ENCODE data around the gene FAM193A. TPM values are rescaled to one million over a fixed set of nuclear protein-coding genes. Genes with fewer than 3 reads are reported as not detected.

Gene FAM193A
- total and polyA plus RNA-seq, 2 donors (not counting 1 experiment from before 2014, with no cell fraction given) = 16.0 to 62.7 TPM

GRCh38 chr4:2637956-2638552, 101.6 kb downstream of the FAM193A start:
- no peaks in the 10 kb centered on the region for H3K9me3 Mint-ChIP-seq (ENCODE audit: insufficient read depth)
- no peak overlapping the region for H3K4me3 ChIP-seq (ENCODE audit: control extremely low read depth in 1 of 5, extremely low read depth in 1 of 5, insufficient read depth in 1 of 5, low read depth in 2 of 5, low read length in 4 of 5)
- no peaks in the 10 kb centered on the region for H3K27me3 Mint-ChIP-seq
- 96% methylated on average over 9 of the region's 9 CpGs for WGBS (ENCODE audit: insufficient coverage)
- H3K4me3 Mint-ChIP-seq = no peak overlapping the region
- H3K27me3 ChIP-seq (replicated peaks in 1 of 4; ENCODE audit: control extremely low read depth in 1 of 4, control insufficient read depth in 3 of 4, insufficient read depth in 4 of 4, low read length in 3 of 4) = no peaks in the 10 kb centered on the region
- peaks cover 6 to 55% of the 10 kb centered on the region in 2 experiments for H3K36me3 ChIP-seq (replicated peaks in 1 of 2; ENCODE audit: control extremely low read depth in 1 of 2, control insufficient read depth in 1 of 2, extremely low read depth in 1 of 2, insufficient read depth in 2 of 2, low read length in 1 of 2)
- no peak for TF ChIP-seq EZH2 (IDR thresholded peaks at IDR 0.05; ENCODE audit: borderline replicate concordance, insufficient read depth, low read depth, low read length, poor library complexity, severe bottlenecking)
- no peak for TF ChIP-seq CTCF (IDR thresholded peaks at IDR 0.05)
- intact Hi-C loops (cut with micrococcal nuclease) = no loop called here
- H3K4me1 ChIP-seq (ENCODE audit: control insufficient read depth in 2 of 2, insufficient read depth in 2 of 2, low read length in 2 of 2) = no peaks in the 10 kb centered on the region
- POLR2A ChIA-PET = no interaction called here
- DNase-seq = no peak
- H3K9ac ChIP-seq (ENCODE audit: low read length) = no peak overlapping the region
- no peaks in the 10 kb centered on the region for H3K4me1 Mint-ChIP-seq
- H3K27ac Mint-ChIP-seq = no peak overlapping the region
- ATAC-seq (ENCODE audit: low read depth) = no peak
- no peak overlapping the region for H3K4me2 ChIP-seq (replicated peaks; ENCODE audit: low read depth, low read length, poor library complexity, severe bottlenecking)
- H4K20me1 ChIP-seq (ENCODE audit: control insufficient read depth, insufficient read depth, low read length, poor library complexity, severe bottlenecking) = no peaks in the 10 kb centered on the region
- CTCF ChIA-PET = interaction anchor here (0.6 kb wide), 1 partner anchor 28 kb away, joined by 3 read pairs; no protein-coding TSS in a partner anchor
- no peak overlapping the region for H3K27ac ChIP-seq (ENCODE audit: low read length in 2 of 2)
- no peak overlapping the region for H2AFZ ChIP-seq (ENCODE audit: insufficient read depth, low read depth, low read length, poor library complexity, severe bottlenecking)
- H3K9me3 ChIP-seq (ENCODE audit: control extremely low read depth in 1 of 3, control insufficient read depth in 2 of 3, insufficient read depth in 1 of 3, low read length in 2 of 3) = no peaks in the 10 kb centered on the region
- H3K79me2 ChIP-seq (ENCODE audit: control insufficient read depth, insufficient read depth, low read length) = peaks cover 6% of the 10 kb centered on the region

- Mint-ChIP-seq H3K4me1 (no peaks in the 10 kb centered on the region), H3K4me3 (no peak overlapping the region), H3K9me3 (ENCODE audit: insufficient read depth) (no peaks in the 10 kb centered on the region), H3K27me3 (no peaks in the 10 kb centered on the region), H3K27ac (no peak overlapping the region)
- no peak overlapping the region for H3K4me3 ChIP-seq (ENCODE audit: control extremely low read depth in 1 of 5, extremely low read depth in 1 of 5, insufficient read depth in 1 of 5, low read depth in 2 of 5, low read length in 4 of 5)
- intact Hi-C loops (cut with micrococcal nuclease) = no loop called here
- no peak overlapping the region for H3K4me2 ChIP-seq (replicated peaks; ENCODE audit: low read depth, low read length, poor library complexity, severe bottlenecking)
- H3K79me2 ChIP-seq (ENCODE audit: control insufficient read depth, insufficient read depth, low read length) = peaks cover 6% of the 10 kb centered on the region
- no peak overlapping the region for H3K27ac ChIP-seq (ENCODE audit: low read length in 2 of 2)
- H4K20me1 ChIP-seq (ENCODE audit: control insufficient read depth, insufficient read depth, low read length, poor library complexity, severe bottlenecking) = no peaks in the 10 kb centered on the region
- no peak overlapping the region for H2AFZ ChIP-seq (ENCODE audit: insufficient read depth, low read depth, low read length, poor library complexity, severe bottlenecking)
- DNase-seq (no peak), ATAC-seq (ENCODE audit: low read depth) (no peak)
- H3K27me3 ChIP-seq (replicated peaks in 1 of 4; ENCODE audit: control extremely low read depth in 1 of 4, control insufficient read depth in 3 of 4, insufficient read depth in 4 of 4, low read length in 3 of 4) = no peaks in the 10 kb centered on the region
- TF ChIP-seq EZH2 (IDR thresholded peaks at IDR 0.05; ENCODE audit: borderline replicate concordance, insufficient read depth, low read depth, low read length, poor library complexity, severe bottlenecking) = no peak
- no peak for TF ChIP-seq CTCF (IDR thresholded peaks at IDR 0.05)
- peaks cover 6 to 56% of the 10 kb centered on the region in 2 experiments for H3K36me3 ChIP-seq (replicated peaks in 1 of 2; ENCODE audit: control extremely low read depth in 1 of 2, control insufficient read depth in 1 of 2, extremely low read depth in 1 of 2, insufficient read depth in 2 of 2, low read length in 1 of 2)
- CTCF ChIA-PET = interaction anchor here (0.6 kb wide), 1 partner anchor 29 kb away, joined by 3 read pairs; no protein-coding TSS in a partner anchor
- POLR2A ChIA-PET = no interaction called here
- WGBS (ENCODE audit: insufficient coverage) = 98% methylated on average over 7 of the region's 7 CpGs
- no peaks in the 10 kb centered on the region for H3K4me1 ChIP-seq (ENCODE audit: control insufficient read depth in 2 of 2, insufficient read depth in 2 of 2, low read length in 2 of 2)
- no peak overlapping the region for H3K9ac ChIP-seq (ENCODE audit: low read length)
- no peaks in the 10 kb centered on the region for H3K9me3 ChIP-seq (ENCODE audit: control extremely low read depth in 1 of 3, control insufficient read depth in 2 of 3, insufficient read depth in 1 of 3, low read length in 2 of 3)
Measured at GRCh38 chr4:2638730-2639129, 102.3 kb downstream of the FAM193A start.

Data from B cell (primary cell).